Spleen (tissue), 7 donors: Measurements from ENCODE around the gene ETV7.

Experiments
- CTCF ChIP-seq, 11 experiments: fragments of 200-600 bp in 7 of 11; fragments of 450-650 bp in 4 of 11; sonication (generic) in 4 of 11; IDR thresholded peaks in 8 of 11; conservative IDR thresholded peaks in 3 of 11; 1 replicate in 7 of 11; 2 replicates in 4 of 11; pipeline versions ENCODE4 v1.4.0 to v1.8.0; 2016 to 2021; ENCODE audit warnings: antibody characterized with exemption in 11 of 11, inconsistent platforms in 4 of 11, mild to moderate bottlenecking in 1 of 11
- POLR2AphosphoS5 ChIP-seq, 3 donors: sonication (generic); formaldehyde crosslinking; IDR thresholded peaks; one replicate each; pipeline ENCODE4 v1.5.1; 2017; ENCODE audit warnings: antibody characterized with exemption in 3 of 3
- donor health status: DM: no; HTN: no; CAD: no; lungs with moderate emphysema.
- donor health status: DM: no; HTN: no; CAD: no.
- donor health status: DM: no; HTN: no; CAD: no.

DNA sequence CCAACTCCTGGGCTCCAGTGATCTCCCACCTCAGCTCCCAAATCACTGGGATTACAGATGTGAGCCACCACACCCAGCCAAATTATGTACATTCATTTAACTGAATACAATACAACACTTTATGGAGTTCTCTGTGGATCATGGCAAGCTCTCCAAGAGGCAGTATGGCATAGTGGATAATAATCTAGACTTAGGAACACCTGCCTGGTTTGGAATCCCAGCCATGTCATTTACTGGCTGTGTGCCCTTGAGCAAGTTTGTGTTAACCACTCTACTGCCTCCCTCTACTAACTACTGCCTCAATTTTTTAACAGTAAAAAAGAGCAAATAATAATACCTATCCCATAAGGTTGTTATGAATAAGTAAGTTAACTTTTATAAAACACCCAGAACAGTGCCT, 1.9 kb upstream of the ETV7 start:
- no peak for TF ChIP-seq CTCF (IDR thresholded peaks at IDR 0.05 in 8 of 11, conservative IDR thresholded peaks at IDR 0.05 in 3 of 11)
- TF ChIP-seq POLR2AphosphoS5 (IDR thresholded peaks at IDR 0.05), result no peak
